ENCODE measurements around the gene UNC13D. TPM values are rescaled to one million over a fixed set of nuclear protein-coding genes. Genes with fewer than 3 reads are reported as not detected.

UNC13D gene
- total RNA-seq, 4 donors from 2014 or later = 3.0 to 48.3 (median 16.2) TPM

GRCh38 chr17:75842411-75842810, 1.8 kb downstream of the UNC13D start:
- H3K27ac ChIP-seq = no peak overlapping the region
- H3K4me1 ChIP-seq = peaks cover 20 to 35% (median 26%) of the 10 kb centered on the region in 4 donors
- peaks cover 0 to 14% (median 4%) of the 10 kb centered on the region in 4 donors for H3K36me3 ChIP-seq
- no peaks in the 10 kb centered on the region for H3K27me3 ChIP-seq
- in situ Hi-C loops (cut with MboI; ENCODE audit: low pct_ligation_motif_present in 1 of 4, low pct_unique_long_range_greater_than_20kb in 1 of 4, low sequenced_read_pairs in 3 of 4) = no loop called here
- H3K4me3 ChIP-seq = no peak overlapping the region
- intact Hi-C loops (cut with DNase I; ENCODE audit: low total_unique reads) = no loop called here
- DNase-seq = no peak
- WGBS, 2 donors (ENCODE audit: low coverage in 1 of 2) = 88 to 100% methylated on average over 3 to 18 of the region's 18 CpGs
- no peaks in the 10 kb centered on the region for H3K9me3 ChIP-seq
- TF ChIP-seq POLR2AphosphoS5 (IDR thresholded peaks at IDR 0.05) (no peak), EP300 (IDR thresholded peaks at IDR 0.05; ENCODE audit: low read depth) (no peak), POLR2A (IDR thresholded peaks at IDR 0.05) (no peak), CTCF (IDR thresholded peaks at IDR 0.05) (no peak)

GRCh38 chr17:75840799-75841164, 3.4 kb downstream of the UNC13D start:
- Histone ChIP-seq H3K27me3 (no peaks in the 10 kb centered on the region), H3K36me3 (no peaks in the 10 kb centered on the region), H3K4me1 (peaks cover 14 to 20% (median 17%) of the 10 kb centered on the region in 4 donors), H3K27ac (no peak overlapping the region), H3K4me3 (no peak overlapping the region), H3K9me3 (no peaks in the 10 kb centered on the region)
- 62 to 76% methylated on average over 3 to 7 of the region's 7 CpGs for WGBS, 2 donors (ENCODE audit: low coverage in 1 of 2)
- DNase-seq = no peak
- in situ Hi-C loops (cut with MboI; ENCODE audit: low pct_ligation_motif_present in 1 of 4, low pct_unique_long_range_greater_than_20kb in 1 of 4, low sequenced_read_pairs in 3 of 4) (no loop called here), intact Hi-C loops (cut with DNase I; ENCODE audit: low total_unique reads) (no loop called here)
- TF ChIP-seq EP300 (IDR thresholded peaks at IDR 0.05; ENCODE audit: low read depth) (no peak), CTCF (IDR thresholded peaks at IDR 0.05) (no peak), POLR2AphosphoS5 (IDR thresholded peaks at IDR 0.05) (no peak), POLR2A (IDR thresholded peaks at IDR 0.05) (no peak)

- in situ Hi-C loops (cut with MboI; ENCODE audit: low pct_ligation_motif_present in 1 of 4, low pct_unique_long_range_greater_than_20kb in 1 of 4, low sequenced_read_pairs in 3 of 4) = no loop called here
Measured at GRCh38 chr17:75839942-75840798, 4.0 kb downstream of the UNC13D start.

DNA sequence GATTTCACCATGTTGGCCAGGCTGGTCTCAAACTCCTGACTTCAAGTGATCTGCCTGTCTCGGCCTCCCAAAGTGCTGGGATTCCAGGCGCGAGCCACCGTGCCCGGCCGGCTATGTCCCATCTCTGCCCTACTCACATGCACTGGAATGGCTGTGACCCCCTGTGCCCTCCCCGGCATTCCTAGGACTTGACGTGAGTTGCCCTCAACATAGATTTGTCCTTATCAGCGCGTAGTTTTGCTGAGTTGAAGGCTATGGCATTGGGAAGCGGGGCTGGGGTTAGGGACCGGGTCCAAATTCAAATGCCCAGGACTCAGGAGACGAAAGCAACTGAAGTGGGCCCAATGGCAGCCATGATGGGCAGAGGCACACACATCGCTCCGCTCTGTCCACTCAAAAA, 5.8 kb downstream of the UNC13D start:
- H3K27ac ChIP-seq = no peak overlapping the region
- H3K9me3 ChIP-seq = no peaks in the 10 kb centered on the region
- H3K27me3 ChIP-seq = no peaks in the 10 kb centered on the region
- H3K4me3 ChIP-seq = no peak overlapping the region
- TF ChIP-seq EP300 (IDR thresholded peaks at IDR 0.05; ENCODE audit: low read depth) (no peak), POLR2AphosphoS5 (IDR thresholded peaks at IDR 0.05) (no peak), POLR2A (IDR thresholded peaks at IDR 0.05) (no peak), CTCF (IDR thresholded peaks at IDR 0.05) (no peak)
- H3K36me3 ChIP-seq = no peaks in the 10 kb centered on the region
- WGBS, 2 donors (ENCODE audit: low coverage in 1 of 2) = 94 to 97% methylated on average over 6 to 15 of the region's 15 CpGs
- H3K4me1 ChIP-seq = no peaks in the 10 kb centered on the region
- intact Hi-C loops (cut with DNase I; ENCODE audit: low total_unique reads) = no loop called here
- in situ Hi-C loops (cut with MboI; ENCODE audit: low pct_ligation_motif_present in 1 of 4, low pct_unique_long_range_greater_than_20kb in 1 of 4, low sequenced_read_pairs in 3 of 4) = no loop called here
- no peak for DNase-seq

More at GRCh38 chr17:75839942-75840798, 4.0 kb downstream of the UNC13D start:
- no peak for DNase-seq
- TF ChIP-seq POLR2A (IDR thresholded peaks at IDR 0.05) = no peak
- intact Hi-C loops (cut with DNase I; ENCODE audit: low total_unique reads) = no loop called here
- H3K4me1 ChIP-seq = peaks cover 8 to 14% (median 11%) of the 10 kb centered on the region in 4 donors
- no peak overlapping the region for H3K4me3 ChIP-seq
- H3K9me3 ChIP-seq = no peaks in the 10 kb centered on the region
- no peak overlapping the region for H3K27ac ChIP-seq
- H3K27me3 ChIP-seq = no peaks in the 10 kb centered on the region
- 88 to 90% methylated on average over 2 to 22 of the region's 36 CpGs for WGBS, 2 donors (ENCODE audit: low coverage in 1 of 2)
- H3K36me3 ChIP-seq = no peaks in the 10 kb centered on the region

All from transverse colon (tissue), 4 donors.